Measurements from ENCODE around the gene EXOSC7. TPM values are rescaled to one million over a fixed set of nuclear protein-coding genes. Genes with fewer than 3 reads are reported as not detected.

The EXOSC7 gene
- polyA plus RNA-seq, 1 of the 3 experiments (the other 2 are of a cell fraction) = 83.5 TPM

DNA sequence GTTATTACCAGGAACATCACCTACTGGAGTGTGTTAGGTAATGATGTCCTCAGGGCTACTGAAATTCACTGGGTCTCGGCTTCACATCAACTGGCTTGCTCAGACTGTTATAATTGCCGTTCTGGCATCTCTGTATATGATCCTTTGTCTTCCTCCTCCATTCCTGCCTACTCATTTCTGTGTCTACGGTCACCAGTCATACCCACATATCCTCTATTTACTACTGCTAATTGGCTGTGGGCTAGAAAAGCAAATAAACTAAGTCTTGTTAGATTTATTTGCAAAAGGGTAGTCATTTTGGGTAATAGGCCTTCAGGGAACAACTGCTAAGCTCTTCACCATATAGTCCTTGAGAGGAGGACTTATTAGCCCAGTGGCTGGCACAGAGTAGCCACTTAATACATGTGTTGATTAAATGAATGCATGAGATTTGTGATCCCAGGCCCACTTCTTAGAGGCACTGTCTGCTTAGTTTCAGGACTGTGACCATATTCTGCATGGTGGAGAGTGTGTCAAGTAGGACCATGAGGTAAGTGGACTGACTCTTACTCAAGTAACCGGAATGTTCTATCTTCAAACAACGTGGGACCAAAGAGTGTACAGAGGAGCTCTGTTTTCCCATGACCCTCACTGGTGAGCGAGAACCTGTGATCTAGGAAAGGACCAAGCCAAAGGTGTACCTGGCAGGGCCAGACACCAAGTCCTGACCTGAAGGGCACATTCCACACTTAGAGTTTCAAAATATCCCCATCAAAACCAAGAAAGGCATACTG is 13.2 kb upstream of the EXOSC7 start:
- H3K4me1 ChIP-seq (ENCODE audit: control insufficient read depth in 1 of 2, insufficient read depth in 2 of 2, low read depth in 1 of 2, low read length in 1 of 2) = peaks cover 0 to 49% of the 10 kb centered on the region in 2 experiments; a peak in 3 of 4 replicates
- H4K20me1 ChIP-seq (ENCODE audit: insufficient read depth) = peaks cover 34% of the 10 kb centered on the region; the same call in 1 of the 2 replicates
- peaks cover 54% of the 10 kb centered on the region for H3K79me2 ChIP-seq (ENCODE audit: insufficient read depth)
- H3K9me2 ChIP-seq = no peaks in the 10 kb centered on the region
- H2AFZ ChIP-seq (ENCODE audit: low read depth) = no peak overlapping the region
- POLR2A ChIA-PET = interaction anchor here (1.3 kb wide), 1 partner anchor 250 kb away, joined by 3 read pairs; the partner anchor contains the start of gene ZNF502
- H3K27me3 ChIP-seq (ENCODE audit: insufficient read depth) = no peaks in the 10 kb centered on the region
- H3K27ac ChIP-seq (ENCODE audit: low read depth in 2 of 2, low read length in 1 of 2) = peak overlapping the region in 1 of 2 experiments; percentile 81; a peak in 2 of 4 replicates
- DNase-seq = no peak
- H3K9me3 ChIP-seq = no peaks in the 10 kb centered on the region
- no peak overlapping the region for H3K4me3 ChIP-seq (ENCODE audit: low read depth in 2 of 2, low read length in 1 of 2)
- TF ChIP-seq POLR2AphosphoS5 (IDR thresholded peaks at IDR 0.05; ENCODE audit: low read depth, low read length) (no peak), MXI1 (IDR thresholded peaks at IDR 0.05; ENCODE audit: low read depth, low read length) (no peak), ELF1 (IDR thresholded peaks at IDR 0.05) (no peak)
- TF ChIP-seq, protein P1, sequence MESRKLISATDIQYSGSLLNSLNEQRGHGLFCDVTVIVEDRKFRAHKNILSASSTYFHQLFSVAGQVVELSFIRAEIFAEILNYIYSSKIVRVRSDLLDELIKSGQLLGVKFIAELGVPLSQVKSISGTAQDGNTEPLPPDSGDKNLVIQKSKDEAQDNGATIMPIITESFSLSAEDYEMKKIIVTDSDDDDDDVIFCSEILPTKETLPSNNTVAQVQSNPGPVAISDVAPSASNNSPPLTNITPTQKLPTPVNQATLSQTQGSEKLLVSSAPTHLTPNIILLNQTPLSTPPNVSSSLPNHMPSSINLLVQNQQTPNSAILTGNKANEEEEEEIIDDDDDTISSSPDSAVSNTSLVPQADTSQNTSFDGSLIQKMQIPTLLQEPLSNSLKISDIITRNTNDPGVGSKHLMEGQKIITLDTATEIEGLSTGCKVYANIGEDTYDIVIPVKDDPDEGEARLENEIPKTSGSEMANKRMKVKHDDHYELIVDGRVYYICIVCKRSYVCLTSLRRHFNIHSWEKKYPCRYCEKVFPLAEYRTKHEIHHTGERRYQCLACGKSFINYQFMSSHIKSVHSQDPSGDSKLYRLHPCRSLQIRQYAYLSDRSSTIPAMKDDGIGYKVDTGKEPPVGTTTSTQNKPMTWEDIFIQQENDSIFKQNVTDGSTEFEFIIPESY (IDR thresholded peaks at IDR 0.05; ENCODE audit: borderline replicate concordance, low read depth) = no peak
- TF ChIP-seq, protein P2, sequence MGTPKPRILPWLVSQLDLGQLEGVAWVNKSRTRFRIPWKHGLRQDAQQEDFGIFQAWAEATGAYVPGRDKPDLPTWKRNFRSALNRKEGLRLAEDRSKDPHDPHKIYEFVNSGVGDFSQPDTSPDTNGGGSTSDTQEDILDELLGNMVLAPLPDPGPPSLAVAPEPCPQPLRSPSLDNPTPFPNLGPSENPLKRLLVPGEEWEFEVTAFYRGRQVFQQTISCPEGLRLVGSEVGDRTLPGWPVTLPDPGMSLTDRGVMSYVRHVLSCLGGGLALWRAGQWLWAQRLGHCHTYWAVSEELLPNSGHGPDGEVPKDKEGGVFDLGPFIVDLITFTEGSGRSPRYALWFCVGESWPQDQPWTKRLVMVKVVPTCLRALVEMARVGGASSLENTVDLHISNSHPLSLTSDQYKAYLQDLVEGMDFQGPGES (IDR thresholded peaks at IDR 0.05; ENCODE audit: low read depth, low read length) = no peak
- H3K4me2 ChIP-seq = no peak overlapping the region
- peaks cover 4% of the 10 kb centered on the region for H3F3A ChIP-seq (replicated peaks; ENCODE audit: insufficient read depth)
- H3K36me3 ChIP-seq (replicated peaks in 1 of 2; ENCODE audit: control insufficient read depth in 1 of 2, insufficient read depth in 2 of 2, low read length in 1 of 2) = peaks cover 0 to 13% of the 10 kb centered on the region in 2 experiments
- no peak overlapping the region for H3K9ac ChIP-seq
- WGBS (ENCODE audit: low lambda C conversion rate) = 96% methylated on average over 6 of the region's 6 CpGs
- CTCF ChIA-PET = no interaction called here

DNA sequence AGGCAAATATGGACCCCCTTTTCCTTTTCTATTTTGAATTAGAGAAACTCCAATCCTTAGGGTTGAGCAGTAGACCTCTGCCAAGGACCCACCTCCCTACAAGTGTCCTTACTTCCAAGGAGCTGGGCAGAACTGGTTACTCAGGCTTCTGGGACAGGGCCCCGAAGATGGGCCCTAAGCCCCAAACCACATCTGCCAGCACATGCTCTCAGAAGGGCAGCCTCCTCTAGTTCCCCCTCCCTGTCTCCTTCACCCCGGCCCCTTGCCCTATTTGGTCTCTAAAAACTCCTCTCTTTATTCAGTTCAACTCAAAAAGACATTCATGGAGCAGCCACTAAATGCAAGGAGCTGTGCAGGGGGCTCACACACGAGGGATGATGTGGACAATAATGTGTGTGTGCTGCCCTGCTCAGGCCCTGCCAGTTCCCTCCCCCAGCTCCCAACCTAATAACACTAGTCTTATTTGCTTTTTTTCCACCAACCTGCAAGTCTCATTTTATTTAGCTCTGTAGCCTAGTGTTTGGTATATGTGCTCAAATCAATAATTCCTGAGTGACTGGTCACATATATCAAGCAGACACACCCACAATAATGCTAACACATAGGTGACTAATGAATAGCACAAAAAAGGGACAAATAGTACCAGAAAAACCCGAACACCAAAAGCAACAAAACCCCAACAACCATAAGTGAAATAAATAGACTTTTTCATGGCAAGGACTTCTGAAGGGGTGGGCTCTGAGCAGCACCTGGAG is 12.3 kb upstream of the EXOSC7 start:
- Histone ChIP-seq H3K4me1 (ENCODE audit: control insufficient read depth in 1 of 2, insufficient read depth in 2 of 2, low read depth in 1 of 2, low read length in 1 of 2) (peaks cover 0 to 39% of the 10 kb centered on the region in 2 experiments; a peak in 3 of 4 replicates), H3K36me3 (replicated peaks in 1 of 2; ENCODE audit: control insufficient read depth in 1 of 2, insufficient read depth in 2 of 2, low read length in 1 of 2) (peaks cover 0 to 5% of the 10 kb centered on the region in 2 experiments), H3K9me2 (no peaks in the 10 kb centered on the region), H3K4me2 (no peak overlapping the region), H3K27ac (ENCODE audit: low read depth in 2 of 2, low read length in 1 of 2) (peak overlapping the region in 1 of 2 experiments; percentile 22; a peak in 1 of 4 replicates), H3K27me3 (ENCODE audit: insufficient read depth) (no peaks in the 10 kb centered on the region), H3K9me3 (no peaks in the 10 kb centered on the region), H3K79me2 (ENCODE audit: insufficient read depth) (peaks cover 60% of the 10 kb centered on the region), H3F3A (replicated peaks; ENCODE audit: insufficient read depth) (peaks cover 4% of the 10 kb centered on the region), H3K9ac (no peak overlapping the region), H4K20me1 (ENCODE audit: insufficient read depth) (peaks cover 34% of the 10 kb centered on the region; the same call in 1 of the 2 replicates), H3K4me3 (ENCODE audit: low read depth in 2 of 2, low read length in 1 of 2) (no peak overlapping the region), H2AFZ (ENCODE audit: low read depth) (no peak overlapping the region)
- ChIA-PET CTCF (no interaction called here), POLR2A (no interaction called here)
- no peak for DNase-seq
- WGBS (ENCODE audit: low lambda C conversion rate) = 94% methylated on average over 4 of the region's 4 CpGs
- TF ChIP-seq JUND (IDR thresholded peaks at IDR 0.05) (no peak), TEAD4 (IDR thresholded peaks at IDR 0.05; ENCODE audit: borderline replicate concordance, insufficient read depth) (no peak), RXRA (IDR thresholded peaks at IDR 0.05; ENCODE audit: borderline replicate concordance, low read depth) (no peak), RCOR1 (IDR thresholded peaks at IDR 0.05; ENCODE audit: low read length) (no peak), SMC3 (IDR thresholded peaks at IDR 0.05; ENCODE audit: low read depth, low read length) (no peak), TCF12 (IDR thresholded peaks at IDR 0.05) (no peak), GATA2 (CRISPR knock-in tag; IDR thresholded peaks at IDR 0.05) (no peak), ELF1 (IDR thresholded peaks at IDR 0.05) (no peak), TAF1 (IDR thresholded peaks at IDR 0.05; ENCODE audit: borderline replicate concordance, low read depth, low read length) (no peak), MXI1 (IDR thresholded peaks at IDR 0.05; ENCODE audit: low read depth, low read length) (no peak), SIN3A (IDR thresholded peaks at IDR 0.05; ENCODE audit: borderline replicate concordance, low read depth, low read length) (no peak), POLR2AphosphoS5 (IDR thresholded peaks at IDR 0.05; ENCODE audit: low read depth, low read length) (no peak)
- TF ChIP-seq, protein P1 (IDR thresholded peaks at IDR 0.05; ENCODE audit: borderline replicate concordance, low read depth) = no peak
- TF ChIP-seq, protein P3, sequence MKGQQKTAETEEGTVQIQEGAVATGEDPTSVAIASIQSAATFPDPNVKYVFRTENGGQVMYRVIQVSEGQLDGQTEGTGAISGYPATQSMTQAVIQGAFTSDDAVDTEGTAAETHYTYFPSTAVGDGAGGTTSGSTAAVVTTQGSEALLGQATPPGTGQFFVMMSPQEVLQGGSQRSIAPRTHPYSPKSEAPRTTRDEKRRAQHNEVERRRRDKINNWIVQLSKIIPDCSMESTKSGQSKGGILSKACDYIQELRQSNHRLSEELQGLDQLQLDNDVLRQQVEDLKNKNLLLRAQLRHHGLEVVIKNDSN (IDR thresholded peaks at IDR 0.05; ENCODE audit: borderline replicate concordance, low read depth) = no peak
- TF ChIP-seq, protein P4, sequence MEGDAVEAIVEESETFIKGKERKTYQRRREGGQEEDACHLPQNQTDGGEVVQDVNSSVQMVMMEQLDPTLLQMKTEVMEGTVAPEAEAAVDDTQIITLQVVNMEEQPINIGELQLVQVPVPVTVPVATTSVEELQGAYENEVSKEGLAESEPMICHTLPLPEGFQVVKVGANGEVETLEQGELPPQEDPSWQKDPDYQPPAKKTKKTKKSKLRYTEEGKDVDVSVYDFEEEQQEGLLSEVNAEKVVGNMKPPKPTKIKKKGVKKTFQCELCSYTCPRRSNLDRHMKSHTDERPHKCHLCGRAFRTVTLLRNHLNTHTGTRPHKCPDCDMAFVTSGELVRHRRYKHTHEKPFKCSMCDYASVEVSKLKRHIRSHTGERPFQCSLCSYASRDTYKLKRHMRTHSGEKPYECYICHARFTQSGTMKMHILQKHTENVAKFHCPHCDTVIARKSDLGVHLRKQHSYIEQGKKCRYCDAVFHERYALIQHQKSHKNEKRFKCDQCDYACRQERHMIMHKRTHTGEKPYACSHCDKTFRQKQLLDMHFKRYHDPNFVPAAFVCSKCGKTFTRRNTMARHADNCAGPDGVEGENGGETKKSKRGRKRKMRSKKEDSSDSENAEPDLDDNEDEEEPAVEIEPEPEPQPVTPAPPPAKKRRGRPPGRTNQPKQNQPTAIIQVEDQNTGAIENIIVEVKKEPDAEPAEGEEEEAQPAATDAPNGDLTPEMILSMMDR (IDR thresholded peaks at IDR 0.05) = no peak
